ENCODE data around the gene ZC3H11A.

The ZC3H11A gene

DNA sequence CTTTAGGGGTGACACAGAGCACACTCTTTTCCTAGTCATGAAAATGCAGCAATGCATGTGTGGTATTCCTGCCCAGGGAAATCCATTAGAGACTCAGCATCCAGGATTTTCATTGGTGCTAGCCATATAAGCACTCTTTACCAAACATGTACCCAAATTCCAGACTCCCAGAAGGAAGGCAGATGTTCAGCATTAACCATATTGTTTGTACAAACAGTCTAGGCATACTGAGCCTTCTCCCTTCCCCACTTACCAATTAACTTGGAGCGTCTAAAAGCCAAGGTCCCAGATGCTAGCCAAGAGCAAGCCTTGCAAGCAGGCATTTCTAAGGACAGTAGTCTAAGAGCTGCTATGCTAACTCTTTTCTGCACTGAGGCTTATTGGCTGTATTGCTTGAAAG is 27.9 kb downstream of the ZC3H11A start:
- peaks cover 4% of the 10 kb centered on the region for H3F3A ChIP-seq (ENCODE audit: insufficient read depth, low read length)
- H2AFZ ChIP-seq (ENCODE audit: low read length), result no peak overlapping the region
- peaks cover 23% of the 10 kb centered on the region for H3K36me3 ChIP-seq (replicated peaks; ENCODE audit: insufficient read depth, low read length)
- no peaks in the 10 kb centered on the region for H3K27me3 ChIP-seq (replicated peaks; ENCODE audit: insufficient read depth, low read length)
- TF ChIP-seq CTCF (IDR thresholded peaks at IDR 0.05; ENCODE audit: low read length), result no peak
- TF ChIP-seq EZH2 (optimal IDR thresholded peaks at IDR 0.05; ENCODE audit: low read depth, low read length), result no peak
- no peak for TF ChIP-seq EZH2phosphoT487 (IDR thresholded peaks at IDR 0.05; ENCODE audit: low read length)
- no peak overlapping the region for H3K4me3 ChIP-seq (ENCODE audit: low read length)
- no peak overlapping the region for H3K27ac ChIP-seq (ENCODE audit: low read length)
- no peaks in the 10 kb centered on the region for H3K9me2 ChIP-seq (replicated peaks; ENCODE audit: insufficient read depth, low read length)
- no peaks in the 10 kb centered on the region for H3K9me3 ChIP-seq (replicated peaks; ENCODE audit: insufficient read depth, low read length)
- H3K9ac ChIP-seq (ENCODE audit: low read length), result no peak overlapping the region
- H4K20me1 ChIP-seq (ENCODE audit: insufficient read depth, low read length), result no peaks in the 10 kb centered on the region
- no peak for DNase-seq
- peaks cover 85% of the 10 kb centered on the region for H3K79me2 ChIP-seq (ENCODE audit: low read length)
- no peak overlapping the region for H3K4me2 ChIP-seq (ENCODE audit: low read depth, low read length)
- peaks cover 8% of the 10 kb centered on the region for H3K4me1 ChIP-seq (ENCODE audit: low read length)

DNA sequence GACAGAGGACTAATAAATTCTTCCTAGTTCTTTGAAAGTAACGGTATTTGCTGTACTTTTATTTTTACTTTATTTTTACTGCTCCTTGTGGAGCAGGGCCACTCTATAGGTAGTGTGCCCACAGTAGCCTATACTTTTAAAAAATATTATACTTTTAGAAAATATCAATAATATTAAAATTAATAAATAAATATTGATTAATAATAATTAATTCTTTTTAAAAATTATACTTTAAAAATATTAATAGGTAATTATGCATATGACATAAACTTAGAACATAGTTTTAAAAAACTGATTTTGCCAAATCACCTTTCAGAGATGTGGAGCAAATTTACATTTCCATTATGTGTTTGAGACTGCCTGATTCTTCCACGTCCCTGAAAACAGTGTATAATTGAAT is 30.8 kb downstream of the ZC3H11A start:
- Histone ChIP-seq H3K27ac (ENCODE audit: low read length) (no peak overlapping the region), H2AFZ (ENCODE audit: low read length) (no peak overlapping the region), H4K20me1 (ENCODE audit: insufficient read depth, low read length) (no peaks in the 10 kb centered on the region), H3K9me3 (replicated peaks; ENCODE audit: insufficient read depth, low read length) (no peaks in the 10 kb centered on the region), H3K79me2 (ENCODE audit: low read length) (peaks cover 68% of the 10 kb centered on the region), H3K9ac (ENCODE audit: low read length) (no peak overlapping the region), H3K4me3 (ENCODE audit: low read length) (no peak overlapping the region), H3K36me3 (replicated peaks; ENCODE audit: insufficient read depth, low read length) (peaks cover 26% of the 10 kb centered on the region), H3K4me2 (ENCODE audit: low read depth, low read length) (no peak overlapping the region), H3K9me2 (replicated peaks; ENCODE audit: insufficient read depth, low read length) (no peaks in the 10 kb centered on the region), H3K27me3 (replicated peaks; ENCODE audit: insufficient read depth, low read length) (no peaks in the 10 kb centered on the region), H3K4me1 (ENCODE audit: low read length) (peaks cover 17% of the 10 kb centered on the region), H3F3A (ENCODE audit: insufficient read depth, low read length) (peaks cover 9% of the 10 kb centered on the region)
- TF ChIP-seq CTCF (IDR thresholded peaks at IDR 0.05; ENCODE audit: low read length), result no peak
- no peak for TF ChIP-seq EZH2 (optimal IDR thresholded peaks at IDR 0.05; ENCODE audit: low read depth, low read length)
- TF ChIP-seq EZH2phosphoT487 (IDR thresholded peaks at IDR 0.05; ENCODE audit: low read length), result no peak
- DNase-seq, result no peak

- TF ChIP-seq CTCF (IDR thresholded peaks at IDR 0.05; ENCODE audit: low read length), result no peak
- TF ChIP-seq EZH2 (optimal IDR thresholded peaks at IDR 0.05; ENCODE audit: low read depth, low read length), result no peak
- TF ChIP-seq EZH2phosphoT487 (IDR thresholded peaks at IDR 0.05; ENCODE audit: low read length), result no peak
- Histone ChIP-seq H3K9me2 (replicated peaks; ENCODE audit: insufficient read depth, low read length) (no peaks in the 10 kb centered on the region), H3K36me3 (replicated peaks; ENCODE audit: insufficient read depth, low read length) (peaks cover 30% of the 10 kb centered on the region), H3K27me3 (replicated peaks; ENCODE audit: insufficient read depth, low read length) (no peaks in the 10 kb centered on the region), H3K4me2 (ENCODE audit: low read depth, low read length) (no peak overlapping the region), H3K4me3 (ENCODE audit: low read length) (no peak overlapping the region), H2AFZ (ENCODE audit: low read length) (no peak overlapping the region), H3K9ac (ENCODE audit: low read length) (no peak overlapping the region), H3K9me3 (replicated peaks; ENCODE audit: insufficient read depth, low read length) (no peaks in the 10 kb centered on the region), H3K27ac (ENCODE audit: low read length) (no peak overlapping the region), H3K4me1 (ENCODE audit: low read length) (peaks cover 17% of the 10 kb centered on the region), H3F3A (ENCODE audit: insufficient read depth, low read length) (peaks cover 9% of the 10 kb centered on the region), H4K20me1 (ENCODE audit: insufficient read depth, low read length) (no peaks in the 10 kb centered on the region; the same call in 1 of the 2 replicates), H3K79me2 (ENCODE audit: low read length) (peaks cover 51% of the 10 kb centered on the region)
- no peak for DNase-seq
These were observed 32.6 kb downstream of the ZC3H11A start for GRCh38 chr1:203828002-203828401.
